H1 (cell line): Measurements from ENCODE around the gene VWA5B2. TPM values are rescaled to one million over a fixed set of nuclear protein-coding genes. Genes with fewer than 3 reads are reported as not detected.

Experiments used
- CTCF ChIA-PET: fragments of 300-600 bp; sonication (Branson Sonifier 250); formaldehyde crosslinking; loops from one replicate; lab custom pipeline; 2021; ENCODE audit not compliant: partially characterized antibody; lab: Charles Lee
- POLR2A ChIA-PET: fragments of 300-600 bp; sonication (Branson Sonifier 250); formaldehyde crosslinking; loops from one replicate; lab custom pipeline; 2021; ENCODE audit warnings: inconsistent platforms; ENCODE audit not compliant: partially characterized antibody; lab: Charles Lee
- DNase-seq, 2 experiments: peaks; one replicate each; pipeline versions ENCODE4 v3.0.0 to v3.0.0-alpha.2; 2010 to 2022; ENCODE audit warnings: low spot score in 2 of 2, low read depth in 1 of 2, mixed read lengths in 1 of 2
- FAIRE-seq: peaks from 2 replicates; lab custom pipeline; 2011; peaks lifted over from hg19 to GRCh38; lab: Jason Lieb, UNC
- H2AFZ ChIP-seq: 2 replicates; pipeline ENCODE4 v1.8.1; 2012; ENCODE audit warnings: low read length, inconsistent platforms
- H2AK5ac ChIP-seq: 2 replicates; pipeline ENCODE4 v1.6.1; 2013; ENCODE audit warnings: low read depth, low read length
- H2BK120ac ChIP-seq: replicated peaks from 2 replicates; pipeline ENCODE3; 2013; ENCODE audit warnings: low read depth, low read length, inconsistent platforms
- H2BK12ac ChIP-seq: 2 replicates; pipeline ENCODE4 v1.6.1; 2013; ENCODE audit warnings: low read depth, low read length
- H2BK15ac ChIP-seq: 2 replicates; pipeline ENCODE4 v1.6.1; 2013; ENCODE audit warnings: low read length
- H2BK20ac ChIP-seq: 2 replicates; pipeline ENCODE4 v1.6.1; 2013; ENCODE audit warnings: low read length
- H2BK5ac ChIP-seq: 2 replicates; pipeline ENCODE4 v1.6.1; 2013; ENCODE audit warnings: low read depth, low read length
- H3K14ac ChIP-seq: 2 replicates; pipeline ENCODE4 v1.6.1; 2013; ENCODE audit warnings: inconsistent platforms; ENCODE audit not compliant: insufficient read length
- H3K18ac ChIP-seq: 2 replicates; pipeline ENCODE4 v1.6.1; 2013; ENCODE audit warnings: low read length; ENCODE audit errors: extremely low read depth
- H3K23ac ChIP-seq: 2 replicates; pipeline ENCODE4 v1.6.1; 2013; ENCODE audit warnings: inconsistent platforms; ENCODE audit not compliant: insufficient read length
- H3K23me2 ChIP-seq: 2 replicates; pipeline ENCODE4 v1.6.1; 2013; ENCODE audit warnings: low read depth, low read length
- H3K27ac ChIP-seq: 2 replicates; pipeline ENCODE4 v1.6.1; 2011; ENCODE audit warnings: low read depth, low read length, inconsistent platforms
- H3K27me3 ChIP-seq, 4 experiments: replicated peaks in 1 of 4; 1 replicate in 1 of 4; 2 replicates in 3 of 4; pipeline versions ENCODE4 v1.6.1 to v1.8.1; 2011 to 2013; ENCODE audit warnings: low read length in 3 of 4, mild to moderate bottlenecking in 3 of 4, inconsistent platforms in 2 of 4, mixed read lengths in 2 of 4, moderate library complexity in 1 of 4; ENCODE audit not compliant: control insufficient read depth in 3 of 4, insufficient read depth in 3 of 4; ENCODE audit errors: extremely low read depth in 1 of 4
- H3K36me3 ChIP-seq, 4 experiments: 2 replicates each; pipeline versions ENCODE4 v1.6.1 to v1.8.1; 2011 to 2013; ENCODE audit warnings: mild to moderate bottlenecking in 4 of 4, low read length in 3 of 4, moderate library complexity in 2 of 4, control low read depth in 1 of 4, inconsistent platforms in 1 of 4; ENCODE audit not compliant: insufficient read depth in 4 of 4, control insufficient read depth in 2 of 4
- H3K4ac ChIP-seq: replicated peaks from 2 replicates; pipeline ENCODE3; 2013; ENCODE audit warnings: low read length, low read depth, mixed read lengths, inconsistent platforms; ENCODE audit not compliant: insufficient read length
- H3K4me1 ChIP-seq, 4 experiments: replicated peaks in 1 of 4; 1 replicate in 1 of 4; 2 replicates in 3 of 4; pipeline versions ENCODE4 v1.6.1 to v1.8.1; 2011 to 2013; ENCODE audit warnings: low read length in 3 of 4, inconsistent platforms in 2 of 4, mixed read lengths in 1 of 4; ENCODE audit not compliant: insufficient read depth in 4 of 4, control insufficient read depth in 3 of 4
- H3K4me2 ChIP-seq, 2 experiments: 2 replicates each; pipeline versions ENCODE4 v1.6.1 to v1.8.1; 2011 to 2013; ENCODE audit warnings: low read depth in 2 of 2, low read length in 2 of 2, control low read depth in 1 of 2, inconsistent platforms in 1 of 2, mild to moderate bottlenecking in 1 of 2; ENCODE audit not compliant: insufficient read depth in 1 of 2
- H3K4me3 ChIP-seq, 4 experiments: fragments of 200-600, 300-600 bp in 1 of 4; sonication (generic), shearing (Covaris generic), sonication (Bioruptor Twin) in 1 of 4; 2 replicates each; pipeline versions ENCODE4 v1.5.1 to v1.8.1; 2011 to 2016; ENCODE audit warnings: low read length in 4 of 4, low read depth in 3 of 4, control low read depth in 2 of 4, inconsistent platforms in 2 of 4, mild to moderate bottlenecking in 2 of 4, mixed read lengths in 1 of 4, moderate library complexity in 1 of 4; ENCODE audit not compliant: insufficient read depth in 2 of 4; ENCODE audit errors: extremely low read depth in 1 of 4
- H3K56ac ChIP-seq: replicated peaks from 2 replicates; pipeline ENCODE3; 2013; ENCODE audit warnings: low read depth, mild to moderate bottlenecking, mixed read lengths, low read length, inconsistent platforms; ENCODE audit not compliant: insufficient read length
- H3K79me1 ChIP-seq: 2 replicates; pipeline ENCODE4 v1.6.1; 2013; ENCODE audit warnings: low read depth, low read length, control low read depth
- H3K79me2 ChIP-seq, 2 experiments: 2 replicates each; pipeline versions ENCODE4 v1.6.1 to v1.8.1; 2012 to 2013; ENCODE audit warnings: low read length in 2 of 2, mild to moderate bottlenecking in 2 of 2, inconsistent platforms in 1 of 2; ENCODE audit not compliant: insufficient read depth in 2 of 2, control insufficient read depth in 1 of 2
- H3K9ac ChIP-seq, 4 experiments: replicated peaks in 1 of 4; 1 replicate in 1 of 4; 2 replicates in 3 of 4; pipeline versions ENCODE4 v1.6.1 to v1.8.1; 2011 to 2013; ENCODE audit warnings: low read depth in 3 of 4, low read length in 3 of 4, control low read depth in 2 of 4, mild to moderate bottlenecking in 2 of 4, moderate library complexity in 2 of 4, inconsistent platforms in 1 of 4; ENCODE audit errors: extremely low read depth in 1 of 4
- H3K9me3 ChIP-seq, 2 experiments: 2 replicates each; pipeline versions ENCODE4 v1.6.1 to v1.8.1; 2012 to 2013; ENCODE audit warnings: mild to moderate bottlenecking in 2 of 2, moderate library complexity in 2 of 2, control low read depth in 1 of 2, inconsistent platforms in 1 of 2, low read depth in 1 of 2, low read length in 1 of 2, mixed read lengths in 1 of 2; ENCODE audit not compliant: insufficient read depth in 2 of 2
- H4K20me1 ChIP-seq, 2 experiments: replicated peaks in 1 of 2; 2 replicates each; pipeline versions ENCODE3 to v1.8.1; 2011 to 2013; ENCODE audit warnings: inconsistent platforms in 2 of 2, low read length in 2 of 2, mild to moderate bottlenecking in 1 of 2; ENCODE audit not compliant: insufficient read depth in 2 of 2, control insufficient read depth in 1 of 2
- H4K5ac ChIP-seq: 2 replicates; pipeline ENCODE4 v1.6.1; 2013; ENCODE audit warnings: low read length, low read depth, mixed read lengths, inconsistent platforms; ENCODE audit not compliant: insufficient read length
- H4K8ac ChIP-seq: 2 replicates; pipeline ENCODE4 v1.8.0; 2013; ENCODE audit warnings: mild to moderate bottlenecking, moderate library complexity, low read length, inconsistent platforms; ENCODE audit not compliant: insufficient read depth; ENCODE audit errors: extremely low read depth
- H4K91ac ChIP-seq: replicated peaks from 2 replicates; pipeline ENCODE3; 2013; ENCODE audit warnings: low read length, mixed read lengths, inconsistent platforms; ENCODE audit not compliant: insufficient read length
- BCL11A ChIP-seq, 2 experiments: IDR thresholded peaks; one replicate each; pipeline ENCODE4 v1.6.1; 2011; ENCODE audit warnings: low read depth in 2 of 2, low read length in 2 of 2, mild to moderate bottlenecking in 2 of 2
- CEBPB ChIP-seq: IDR thresholded peaks from 2 replicates; pipeline ENCODE4 v1.6.1; 2012; ENCODE audit warnings: low read depth, low read length
- CHD1 ChIP-seq: IDR thresholded peaks from 2 replicates; pipeline ENCODE4 v1.6.1; 2012; ENCODE audit warnings: low read depth, low read length, improper control_type of control experiment
- CHD2 ChIP-seq: IDR thresholded peaks from 2 replicates; pipeline ENCODE4 v1.6.1; 2012; ENCODE audit warnings: low read length, improper control_type of control experiment
- EZH2 ChIP-seq: fragments of 200-600 bp; sonication (generic); IDR thresholded peaks from 2 replicates; pipeline ENCODE4 v1.7.1; 2012; ENCODE audit warnings: low read depth, mild to moderate bottlenecking, moderate library complexity, low read length, inconsistent platforms; ENCODE audit not compliant: severe bottlenecking
- FOSL1 ChIP-seq: IDR thresholded peaks from 2 replicates; pipeline ENCODE4 v1.6.1; 2011; ENCODE audit warnings: mild to moderate bottlenecking, low read depth, low read length, moderate library complexity; ENCODE audit not compliant: insufficient read depth
- GTF2F1 ChIP-seq: IDR thresholded peaks from 2 replicates; pipeline ENCODE4 v1.6.1; 2012; ENCODE audit warnings: low read depth, low read length, improper control_type of control experiment, borderline replicate concordance
- HDAC2 ChIP-seq, 2 experiments: fragments of 300-600 bp in 1 of 2; sonication (generic) in 1 of 2; IDR thresholded peaks; 2 replicates each; pipeline ENCODE4 v1.6.1; 2011 to 2012; ENCODE audit warnings: low read depth in 2 of 2, low read length in 2 of 2, mild to moderate bottlenecking in 2 of 2, moderate library complexity in 2 of 2, borderline replicate concordance in 1 of 2, inconsistent platforms in 1 of 2
- JUND ChIP-seq: IDR thresholded peaks from 2 replicates; pipeline ENCODE4 v1.6.1; 2011; ENCODE audit warnings: mild to moderate bottlenecking, improper control_type of control experiment, low read length
- MAFK ChIP-seq: IDR thresholded peaks from 2 replicates; pipeline ENCODE4 v1.6.1; 2012; ENCODE audit warnings: low read depth, mild to moderate bottlenecking, improper control_type of control experiment, low read length
- NANOG ChIP-seq: IDR thresholded peaks from 2 replicates; pipeline ENCODE4 v1.6.1; 2011; ENCODE audit warnings: low read length, low read depth, mild to moderate bottlenecking, inconsistent platforms; ENCODE audit not compliant: insufficient read depth, poor library complexity, severe bottlenecking
- SRF ChIP-seq: IDR thresholded peaks from 2 replicates; pipeline ENCODE4 v1.6.1; 2011; ENCODE audit warnings: mild to moderate bottlenecking, low read depth, low read length, moderate library complexity
- YY1 ChIP-seq: IDR thresholded peaks from 2 replicates; pipeline ENCODE4 v1.6.1; 2011; ENCODE audit warnings: low read depth, mild to moderate bottlenecking, low read length
- WGBS, 2 experiments: shearing (Covaris generic) in 1 of 2; methylation state at CpG; one replicate each; pipeline versions ENCODE4 v1.1.6 to v1.1.7; 2013 to 2015; ENCODE audit warnings: low lambda C conversion rate in 2 of 2, mixed read lengths in 2 of 2, inconsistent platforms in 1 of 2, low coverage in 1 of 2, missing lambda C conversion rate in 1 of 2; ENCODE audit not compliant: insufficient replicate concordance in 2 of 2, insufficient coverage in 1 of 2, insufficient read length in 1 of 2; ENCODE audit errors: extremely low coverage in 1 of 2, missing lambda C conversion rate in 1 of 2; 5-methylcytosine and 5-hydroxymethylcytosine counted together
- polyA plus RNA-seq, 7 experiments: library from polyadenylated mRNA; depleted of rRNA in 3 of 7; stranded (reverse) in 5 of 7; unstranded in 2 of 7; fragments of >200 nt in 5 of 7; fragments of 200-250 nt in 2 of 7; gene quantifications; 1 replicate in 5 of 7; 2 replicates in 1 of 7; 4 replicates in 1 of 7; pipeline versions ENCODE4 v1.2.1 to v1.2.3, GENCODE V29; 2011 to 2013; ENCODE audit warnings: missing spikeins in 2 of 7, mixed read lengths in 2 of 7
- total RNA-seq: library from RNA; stranded (reverse); fragmentation: NEBNext Ultra II Directional; extraction: Animal tissue kit (Norgen Biotek cat#: 25700); gene quantifications from 2 replicates; pipeline ENCODE4 v1.2.1, GENCODE V29; 2021
- TF ChIP-seq, protein P1 (sequence below): IDR thresholded peaks from 2 replicates; pipeline ENCODE4 v1.6.1; 2011; ENCODE audit warnings: low read depth, mild to moderate bottlenecking, low read length; ENCODE audit not compliant: insufficient read depth

VWA5B2 gene
- total and polyA plus RNA-seq, 2 of the 8 experiments (the other 6 are each of a cell fraction or from before 2014, with no cell fraction given): 0.53 to 0.56 TPM

DNA sequence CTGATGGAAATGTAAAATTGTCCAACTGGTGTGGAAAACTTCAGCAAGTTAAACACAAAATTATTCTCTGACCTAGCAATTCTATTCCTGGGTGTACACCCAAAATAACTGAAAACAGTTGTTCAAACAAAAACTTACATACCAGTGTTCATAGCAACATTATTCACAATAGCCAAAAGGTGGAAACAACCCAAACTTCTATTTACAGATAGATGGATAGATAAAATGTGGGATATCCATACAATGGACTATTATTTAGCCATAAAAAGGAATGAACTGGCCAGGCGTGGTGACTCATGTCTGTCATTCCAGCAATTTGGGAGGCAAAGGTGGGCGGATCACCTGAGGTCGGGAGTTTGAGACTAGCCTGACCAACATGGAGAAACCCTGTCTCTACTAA, 6.9 kb upstream of the VWA5B2 start:
- Histone ChIP-seq H3K4me1 (no peaks in the 10 kb centered on the region), H2BK20ac (no peak overlapping the region), H2AFZ (no peak overlapping the region), H4K8ac (no peak overlapping the region), H3K14ac (no peak overlapping the region), H3K4me3 (no peak overlapping the region), H3K23me2 (peaks cover 1% of the 10 kb centered on the region; the same call in 1 of the 2 replicates), H4K20me1 (no peaks in the 10 kb centered on the region), H3K27ac (no peak overlapping the region), H3K18ac (no peak overlapping the region), H3K23ac (no peak overlapping the region), H2BK5ac (no peak overlapping the region), H3K56ac (no peak overlapping the region), H3K27me3 (no peaks in the 10 kb centered on the region), H3K9ac (no peak overlapping the region), H3K79me2 (no peaks in the 10 kb centered on the region), H3K79me1 (no peaks in the 10 kb centered on the region), H3K36me3 (no peaks in the 10 kb centered on the region), H3K4me2 (no peak overlapping the region), H3K9me3 (no peaks in the 10 kb centered on the region), H2BK12ac (no peak overlapping the region), H2BK120ac (no peak overlapping the region), H4K5ac (no peak overlapping the region), H4K91ac (no peak overlapping the region), H2AK5ac (no peak overlapping the region), H3K4ac (no peak overlapping the region), H2BK15ac (no peak overlapping the region)
- DNase-seq (no peak), FAIRE-seq (no peak)
- POLR2A ChIA-PET: no interaction called here
- WGBS, 2 experiments: 74% methylated on average over 3 of the region's 3 CpGs; no CpG with 5 or more reads in 1 of the 2 experiments
- CTCF ChIA-PET: interaction anchor here (0.6 kb wide), 1 partner anchor 148 kb away, joined by 4 read pairs; no protein-coding TSS in a partner anchor
- TF ChIP-seq YY1 (no peak), CHD2 (no peak), NANOG (no peak), FOSL1 (no peak), GTF2F1 (no peak), HDAC2 (IDR thresholded peaks at IDR 0.05; ENCODE audit: borderline replicate concordance in 1 of 2, low read depth in 2 of 2, low read length in 2 of 2) (no peak), CEBPB (no peak), CHD1 (no peak), MAFK (no peak), BCL11A (IDR thresholded peaks at IDR 0.05; ENCODE audit: low read depth in 2 of 2, low read length in 2 of 2) (no peak), JUND (no peak), SRF (no peak), EZH2 (no peak)
- TF ChIP-seq, protein P1, sequence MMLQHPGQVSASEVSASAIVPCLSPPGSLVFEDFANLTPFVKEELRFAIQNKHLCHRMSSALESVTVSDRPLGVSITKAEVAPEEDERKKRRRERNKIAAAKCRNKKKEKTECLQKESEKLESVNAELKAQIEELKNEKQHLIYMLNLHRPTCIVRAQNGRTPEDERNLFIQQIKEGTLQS: no peak
